GM19328 (cell line): ENCODE measurements around the gene MTUS2.
"Not testable (repeated sequence)": the region's sequence is repeated elsewhere in the genome, so short reads cannot be mapped to it uniquely, and the experiment has no call there.

Experiments used
- ATAC-seq: cut with Tn5 transposase; IDR thresholded peaks from one replicate; pipeline ENCODE4 v1.9.1; 2021; ENCODE audit warnings: mild to moderate bottlenecking, moderate library complexity; ENCODE audit not compliant: unreplicated experiment

Gene MTUS2

GRCh38 chr13:29156136-29156535 lies 336.0 kb downstream of the MTUS2 start:
- no peak for ATAC-seq

GRCh38 chr13:29159871-29160270 lies 339.7 kb downstream of the MTUS2 start:
- ATAC-seq, result no peak

GRCh38 chr13:29160862-29161261 lies 340.7 kb downstream of the MTUS2 start:
- ATAC-seq, result no peak

- no peak for ATAC-seq
These were observed 341.5 kb downstream of the MTUS2 start for GRCh38 chr13:29161676-29162075.

DNA sequence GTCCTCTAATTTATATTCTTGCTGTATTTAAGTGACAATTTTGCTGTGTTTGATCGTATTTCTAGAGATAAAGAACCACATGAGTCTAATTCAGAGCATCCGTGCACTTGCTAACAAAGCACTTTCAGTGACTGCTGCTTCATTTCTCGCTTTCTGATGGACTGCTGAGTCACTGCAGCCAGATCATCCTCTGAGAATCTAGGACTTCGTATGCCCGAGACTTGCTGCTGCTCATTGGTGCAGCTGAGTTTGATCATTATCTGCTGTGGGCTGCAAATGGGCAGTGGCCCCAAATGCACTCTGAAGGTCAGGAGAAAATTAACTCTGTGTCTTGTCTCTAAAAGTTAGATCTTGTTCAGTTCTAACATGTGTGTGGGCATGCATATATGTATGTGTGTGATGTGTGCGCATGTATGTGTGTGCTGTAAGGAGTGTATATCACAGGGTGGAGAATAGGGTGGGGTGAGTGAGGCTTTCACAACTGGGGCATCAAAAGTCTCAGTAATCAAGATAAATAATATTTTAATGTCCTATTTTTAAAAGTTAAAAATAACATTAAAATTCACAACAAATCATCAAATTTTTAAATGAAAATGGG lies 342.6 kb downstream of the MTUS2 start:
- no peak for ATAC-seq

- no peak for ATAC-seq
These were observed 344.0 kb downstream of the MTUS2 start for GRCh38 chr13:29164116-29164515.

- no peak for ATAC-seq
These were observed 345.1 kb downstream of the MTUS2 start for GRCh38 chr13:29165216-29165615.

DNA sequence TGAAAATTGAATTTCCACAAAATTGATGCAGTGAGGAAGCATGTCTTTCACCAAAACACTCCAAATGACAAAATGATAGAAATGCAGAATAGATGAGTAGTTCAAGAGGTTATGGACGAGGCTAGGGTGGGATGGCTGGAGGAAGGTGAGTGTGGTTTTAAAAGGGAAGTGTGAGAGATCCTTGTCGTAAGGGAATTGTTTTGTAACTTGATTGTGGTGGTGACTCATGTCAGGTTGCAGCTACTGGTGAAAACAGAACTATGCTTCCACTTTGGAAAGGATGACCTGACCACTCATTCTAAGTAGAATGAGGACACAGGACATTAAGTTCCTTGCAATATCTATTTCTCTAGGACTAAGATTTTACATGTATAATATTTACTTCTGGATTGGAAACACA lies 345.7 kb downstream of the MTUS2 start:
- no peak for ATAC-seq

GRCh38 chr13:29170436-29171082 lies 350.4 kb downstream of the MTUS2 start:
- no peak for ATAC-seq

DNA sequence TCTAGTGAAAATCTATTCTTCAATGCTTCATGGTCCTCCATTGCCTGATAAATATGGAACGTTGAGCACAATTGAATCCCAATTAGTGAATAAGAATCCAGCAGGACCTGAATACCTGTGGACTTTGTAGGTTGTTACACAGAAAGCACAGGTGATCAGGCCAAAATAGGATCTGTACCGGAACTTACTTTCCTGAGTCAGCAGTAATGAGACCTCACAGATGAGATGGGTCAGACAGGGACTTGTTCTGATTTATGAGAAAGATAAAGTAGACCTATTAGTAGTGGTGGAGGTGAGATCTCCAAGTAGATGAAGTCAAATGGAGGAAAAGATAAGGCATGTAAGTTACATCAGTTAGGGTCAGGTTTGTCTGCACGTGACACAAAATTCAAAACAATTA lies 351.1 kb downstream of the MTUS2 start:
- ATAC-seq, result no peak

- ATAC-seq, result no peak
These were observed 354.0 kb downstream of the MTUS2 start for GRCh38 chr13:29174093-29174492.

DNA sequence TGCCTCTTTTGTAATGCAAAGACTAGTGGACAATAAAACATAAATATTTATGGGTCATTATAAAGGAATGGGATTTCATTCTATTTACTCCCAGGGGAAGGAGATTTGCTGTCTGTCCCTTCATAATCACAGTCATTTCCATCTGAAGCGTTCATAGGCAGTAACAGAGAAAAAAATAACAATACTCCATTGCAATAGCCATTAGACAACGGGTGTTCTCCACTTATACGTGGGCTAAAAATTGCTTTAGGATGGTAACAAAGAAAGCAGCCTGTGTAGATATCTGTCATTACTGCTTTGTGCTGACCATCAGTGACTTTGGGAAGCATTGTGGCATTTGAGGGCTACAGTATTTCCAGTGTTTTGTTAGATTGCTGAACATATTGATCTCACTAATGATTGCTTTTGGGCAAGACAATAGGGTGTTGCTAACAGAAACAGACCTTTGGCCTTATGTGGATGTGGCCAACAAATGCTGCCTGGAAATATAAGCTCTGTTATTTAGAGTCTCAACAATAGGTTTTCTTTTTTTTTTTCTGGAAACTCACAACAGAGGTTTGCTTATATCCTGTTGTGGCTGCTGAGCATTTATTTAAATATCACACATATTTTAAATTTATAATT lies 355.2 kb downstream of the MTUS2 start:
- ATAC-seq, result no peak

DNA sequence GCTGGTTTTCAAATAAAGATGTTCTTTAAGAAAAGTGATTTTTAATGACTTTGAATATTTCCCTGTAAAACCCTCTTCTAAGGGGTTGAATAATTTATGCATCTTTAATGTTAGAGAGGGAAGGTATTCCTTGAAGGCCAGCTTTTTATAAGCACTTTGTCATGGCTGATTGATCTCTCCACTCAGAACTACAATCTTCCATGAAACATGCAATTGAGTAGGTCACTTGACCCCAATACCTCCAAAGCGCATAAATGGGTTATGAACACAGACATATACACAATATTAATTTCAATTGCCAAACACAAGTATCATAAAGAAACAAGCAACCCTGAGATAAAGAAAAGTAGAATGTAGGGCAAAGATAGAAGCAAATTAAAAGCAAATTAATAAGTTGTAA lies 359.9 kb downstream of the MTUS2 start:
- ATAC-seq, result no peak

DNA sequence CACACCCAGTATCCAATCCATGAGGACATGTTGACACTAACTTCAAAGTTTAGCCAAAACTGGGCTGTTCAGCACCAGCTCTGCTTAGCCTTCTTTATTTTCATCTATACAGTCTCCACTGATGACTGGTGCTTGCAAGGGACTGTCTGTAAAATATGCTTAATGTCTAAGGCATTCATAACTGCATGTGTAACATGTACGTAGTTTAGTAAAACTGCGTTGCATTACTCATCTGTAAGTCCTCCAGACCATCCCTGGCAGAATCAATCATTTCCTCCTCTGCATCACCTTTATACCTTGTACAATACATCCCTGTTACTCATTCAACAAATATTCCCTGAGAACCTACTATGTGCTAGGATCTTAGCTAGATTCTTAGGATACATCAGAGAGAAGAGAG lies 362.1 kb downstream of the MTUS2 start:
- no peak for ATAC-seq

DNA sequence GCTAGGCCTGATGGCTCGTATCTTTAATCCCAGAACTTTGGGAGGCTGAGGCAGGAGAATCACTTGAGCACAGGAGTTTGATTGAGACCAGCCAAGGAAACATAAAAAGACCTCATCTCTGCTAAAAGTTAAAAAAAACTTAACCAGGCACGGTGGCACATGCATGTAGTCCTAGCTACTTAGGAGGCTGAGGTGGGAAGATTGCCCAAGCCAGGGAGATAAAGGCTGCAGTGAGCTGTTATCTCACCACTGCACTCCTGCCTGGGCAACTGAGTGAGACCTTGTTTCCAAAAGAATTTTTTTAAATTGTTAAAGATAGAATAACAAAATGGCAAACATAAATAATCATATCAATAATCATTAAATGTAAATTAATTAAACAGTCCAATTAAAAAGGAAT lies 365.8 kb downstream of the MTUS2 start:
- ATAC-seq, result no peak

- no peak for ATAC-seq
These were observed 367.4 kb downstream of the MTUS2 start for GRCh38 chr13:29187584-29187983.

- no peak for ATAC-seq
These were observed 370.2 kb downstream of the MTUS2 start for GRCh38 chr13:29190298-29190697.

DNA sequence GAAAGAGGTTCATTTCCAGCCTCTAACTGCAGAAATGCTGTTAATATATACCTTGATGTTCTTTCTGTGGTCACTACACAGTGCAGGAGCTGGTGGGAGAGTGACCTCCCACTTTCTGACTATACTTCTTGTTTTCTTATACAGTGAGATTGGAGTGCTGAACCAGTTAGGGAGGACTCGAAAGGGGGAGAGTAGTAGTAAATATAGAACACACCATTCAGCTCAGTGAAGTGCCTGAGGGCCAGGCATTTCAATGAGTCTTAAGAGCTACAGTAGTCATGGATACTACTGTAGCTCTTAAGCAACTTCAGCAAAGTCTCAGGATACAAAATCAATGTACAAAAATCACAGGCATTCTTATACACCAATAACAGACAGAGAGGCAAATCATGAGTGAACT lies 372.9 kb downstream of the MTUS2 start:
- no peak for ATAC-seq

DNA sequence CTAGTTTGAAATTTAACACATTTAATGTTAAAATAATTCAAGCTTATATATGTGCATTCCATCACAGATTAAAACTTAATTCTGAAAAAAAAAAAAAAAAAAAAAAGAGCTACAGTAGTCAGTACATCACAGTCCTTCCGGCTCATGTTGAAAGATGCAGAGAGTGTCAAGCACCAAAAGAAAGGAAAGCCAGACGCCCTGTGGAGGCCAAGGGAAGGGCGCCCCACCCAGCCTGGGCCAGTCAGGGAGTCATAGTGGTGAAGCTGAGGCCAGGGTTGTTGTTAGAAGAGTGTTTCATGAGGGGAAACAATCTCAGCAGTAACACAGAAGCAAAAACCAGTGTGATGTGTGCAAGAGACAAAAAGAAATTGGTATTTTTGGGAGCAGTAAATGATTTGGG lies 375.3 kb downstream of the MTUS2 start:
- no peak for ATAC-seq

DNA sequence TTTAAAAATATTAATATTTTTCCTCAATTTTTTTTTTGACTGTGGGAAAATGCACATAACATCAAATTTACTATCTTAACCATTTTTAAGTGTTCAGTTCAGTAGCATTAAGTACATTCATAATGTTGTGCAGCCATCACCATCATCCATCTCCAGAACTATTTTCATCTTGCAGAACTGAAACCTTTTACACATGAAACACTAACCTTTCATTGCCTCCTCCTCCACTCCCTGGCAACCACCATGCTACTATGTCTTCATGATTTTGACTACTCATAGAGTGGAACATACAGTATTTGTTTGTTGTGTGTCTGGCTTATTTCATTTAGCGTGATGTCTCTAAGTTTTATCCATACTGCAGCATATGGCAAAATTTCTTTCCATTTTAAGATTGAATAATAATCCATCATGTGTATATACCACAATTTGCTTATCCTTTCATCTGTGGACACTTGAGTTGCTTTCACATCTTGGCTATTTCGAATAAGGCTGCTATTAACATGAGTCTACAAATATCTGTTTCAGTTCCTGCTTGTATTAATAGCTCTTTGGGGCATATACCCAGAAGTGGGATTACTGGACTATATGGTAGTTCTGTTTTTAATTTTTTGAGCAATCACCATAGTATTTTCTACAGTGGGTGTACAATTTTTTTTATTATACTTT lies 376.4 kb downstream of the MTUS2 start:
- peak; percentile 94 for ATAC-seq

GRCh38 chr13:29202753-29203152 lies 382.6 kb downstream of the MTUS2 start:
- not testable (repeated sequence) for ATAC-seq

DNA sequence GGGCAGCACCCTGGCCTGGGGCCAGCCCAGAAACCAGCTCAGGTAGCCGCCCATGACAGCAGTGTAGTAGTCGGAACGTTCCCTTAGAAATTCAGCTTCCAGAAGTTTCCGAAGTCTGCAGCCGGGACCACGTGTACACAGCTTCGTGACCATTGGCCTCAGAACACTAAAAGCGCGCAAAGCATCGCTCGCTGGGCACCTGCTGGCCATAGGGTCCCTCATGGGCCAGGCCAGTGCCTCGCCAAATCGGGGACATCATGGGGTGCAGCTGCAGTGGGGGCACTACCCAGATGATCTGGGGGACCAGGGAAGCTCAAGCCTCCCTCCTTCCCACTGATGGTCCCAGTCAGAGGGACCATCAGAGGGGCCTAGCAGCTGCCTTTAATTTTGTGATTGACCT lies 384.5 kb downstream of the MTUS2 start:
- ATAC-seq, result no peak
